Activated CD4-positive, alpha-beta T cell treated with anti-CD3 and anti-CD28 coated beads, Interleukin-2, amount 10 ng/mL, durations not matched to agents 7 days and 5 days (primary cell): ENCODE results near the gene ZNF667. TPM values are rescaled to one million over a fixed set of nuclear protein-coding genes. Genes with fewer than 3 reads are reported as not detected.
A peak's percentile ranks its signal among the peaks of the same experiment; 100 is the strongest.

ENCODE experiments used
- CTCF ChIA-PET: fragments of 350-600 bp; sonication (Branson Sonifier 250); formaldehyde crosslinking; loops from one replicate; lab custom pipeline; 2021; ENCODE audit warnings: antibody characterized with exemption; lab: Charles Lee
- POLR2A ChIA-PET: fragments of 350-600 bp; sonication (Branson Sonifier 250); formaldehyde crosslinking; loops from one replicate; lab custom pipeline; 2021; ENCODE audit warnings: antibody characterized with exemption; lab: Charles Lee
- DNase-seq: peaks from one replicate; pipeline ENCODE4 v3.0.0-alpha.2; 2020
- H3K27ac Mint-ChIP-seq: one replicate; pipeline ENCODE4 v1.8.0; 2021; ENCODE audit warnings: mild to moderate bottlenecking, moderate library complexity, mixed read lengths
- H3K27me3 Mint-ChIP-seq: one replicate; pipeline ENCODE4 v1.8.0; 2021; ENCODE audit warnings: mixed read lengths
- H3K36me3 Mint-ChIP-seq: one replicate; pipeline ENCODE4 v1.8.0; 2021; ENCODE audit warnings: low read depth, mixed read lengths
- H3K4me1 Mint-ChIP-seq: one replicate; pipeline ENCODE4 v1.8.0; 2021; ENCODE audit warnings: mixed read lengths
- H3K4me3 Mint-ChIP-seq: one replicate; pipeline ENCODE4 v1.8.0; 2021; ENCODE audit warnings: mild to moderate bottlenecking, moderate library complexity, mixed read lengths
- H3K9me3 Mint-ChIP-seq: one replicate; pipeline ENCODE4 v1.8.0; 2021; ENCODE audit warnings: mixed read lengths
- total RNA-seq, 2 experiments: library from RNA; stranded (reverse); gene quantifications; one replicate each; pipeline ENCODE4 v1.2.3, GENCODE V29; 2021

The ZNF667 gene
- total RNA-seq, result 1 to 10 TPM in 1 of 2 experiments, under 1 TPM in 1; 1.00 to 1.0 TPM

DNA sequence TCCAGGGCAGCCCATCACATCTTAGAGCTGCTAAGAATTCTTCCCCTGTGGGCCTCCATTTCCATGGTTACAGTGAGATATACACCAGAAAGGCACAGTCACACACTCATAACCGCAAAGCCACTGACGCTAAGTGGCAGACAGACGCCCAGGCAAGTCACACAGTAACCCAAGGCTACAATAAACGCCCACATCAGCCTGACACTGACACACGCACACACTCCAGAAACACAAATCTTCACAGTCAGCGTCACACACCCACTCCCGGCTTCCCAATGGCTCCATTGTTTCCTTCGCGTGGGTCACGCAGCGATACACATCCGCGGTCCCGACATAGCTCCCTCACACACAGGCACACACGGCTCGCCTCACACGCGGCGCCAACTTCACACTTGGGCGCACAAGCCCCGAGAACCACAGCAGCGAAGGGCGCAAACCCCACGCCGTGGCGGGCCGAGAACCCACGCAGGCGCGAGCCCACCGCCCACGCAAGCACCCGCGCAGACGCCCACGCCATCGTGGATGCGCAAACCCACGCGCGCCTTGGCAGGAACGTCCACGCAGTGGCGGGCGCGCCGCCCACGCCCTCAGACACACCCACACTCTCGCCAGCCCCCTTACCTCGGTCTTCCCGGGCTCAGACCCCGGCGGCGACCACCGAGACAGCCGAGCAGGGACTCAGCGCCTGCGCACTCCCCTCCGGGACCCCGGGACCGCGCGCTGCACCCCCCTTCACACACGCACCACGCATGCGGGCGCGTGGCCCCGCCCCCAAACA is at the start of gene ZNF667:
TSS of gene ZNF667 (minus strand) at position 695 of the 778 bp plus-strand sequence. CDS start 14,975 bp downstream, outside the sequence.
- peaks cover 3% of the 10 kb centered on the region for H3K27me3 Mint-ChIP-seq
- H3K36me3 Mint-ChIP-seq, result peaks cover 17% of the 10 kb centered on the region
- POLR2A ChIA-PET, result interaction anchor here (0.6 kb wide), 1 partner anchor 1663 kb away, joined by 4 read pairs; no protein-coding TSS in a partner anchor
- peaks cover 66% of the 10 kb centered on the region for H3K9me3 Mint-ChIP-seq
- peaks cover 17% of the 10 kb centered on the region for H3K4me1 Mint-ChIP-seq
- CTCF ChIA-PET, result no interaction called here
- DNase-seq, result peak; percentile 39
- peak within 1 kb of the TSS; percentile 93 for H3K27ac Mint-ChIP-seq
- peak within 1 kb of the TSS; percentile 88 for H3K4me3 Mint-ChIP-seq

DNA sequence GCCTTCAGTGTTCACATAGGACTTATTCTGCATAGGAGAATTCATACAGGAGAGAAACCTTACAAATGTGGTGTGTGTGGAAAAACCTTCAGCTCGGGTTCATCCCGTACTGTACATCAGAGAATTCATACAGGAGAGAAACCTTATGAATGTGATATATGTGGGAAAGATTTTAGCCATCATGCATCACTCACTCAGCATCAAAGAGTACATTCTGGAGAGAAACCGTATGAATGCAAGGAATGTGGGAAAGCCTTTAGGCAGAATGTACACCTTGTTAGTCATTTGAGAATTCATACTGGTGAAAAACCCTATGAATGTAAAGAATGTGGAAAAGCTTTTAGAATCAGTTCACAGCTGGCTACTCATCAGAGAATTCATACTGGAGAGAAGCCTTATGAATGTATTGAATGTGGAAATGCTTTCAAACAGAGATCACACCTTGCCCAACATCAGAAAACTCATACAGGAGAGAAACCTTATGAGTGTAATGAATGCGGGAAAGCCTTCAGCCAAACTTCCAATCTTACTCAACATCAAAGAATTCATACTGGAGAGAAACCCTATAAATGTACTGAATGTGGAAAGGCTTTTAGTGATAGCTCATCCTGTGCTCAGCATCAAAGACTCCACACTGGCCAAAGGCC is 48.2 kb upstream of the ZNF667 start:
- Mint-ChIP-seq H3K36me3 (peaks cover 11% of the 10 kb centered on the region), H3K4me3 (no peak overlapping the region)

DNA sequence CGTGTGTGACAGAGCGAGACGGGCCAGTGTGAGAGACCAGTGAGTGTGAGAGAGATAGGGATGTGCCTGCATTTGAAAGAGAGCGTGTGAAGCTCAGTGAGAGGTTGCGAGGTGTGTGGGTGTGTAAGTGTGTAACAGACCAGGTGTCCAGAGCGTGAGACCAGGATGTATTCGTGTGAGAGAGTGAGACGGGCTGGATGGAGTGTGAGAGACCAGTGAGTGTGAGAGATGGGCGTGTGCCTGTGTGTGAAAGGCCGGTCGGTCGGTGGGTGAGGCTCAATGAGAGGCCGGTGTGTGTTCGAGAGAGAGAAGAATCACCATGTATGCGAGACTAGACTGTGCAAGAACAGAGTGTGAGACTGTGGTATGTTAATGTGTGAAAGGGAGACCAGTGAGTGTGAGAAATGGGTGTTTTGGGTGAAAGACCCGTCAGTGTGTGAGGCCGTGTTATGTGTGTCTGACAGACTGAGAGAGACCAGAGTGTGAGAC is 31.2 kb upstream of the ZNF667 start:
- POLR2A ChIA-PET, result no interaction called here

More for the DNA sequence above, 48.2 kb upstream of the ZNF667 start:
- no peak for DNase-seq
- Mint-ChIP-seq H3K4me1 (no peaks in the 10 kb centered on the region), H3K27me3 (no peaks in the 10 kb centered on the region), H3K9me3 (peaks cover 67% of the 10 kb centered on the region), H3K27ac (no peak overlapping the region)
- CTCF ChIA-PET, result no interaction called here
- POLR2A ChIA-PET, result no interaction called here

DNA sequence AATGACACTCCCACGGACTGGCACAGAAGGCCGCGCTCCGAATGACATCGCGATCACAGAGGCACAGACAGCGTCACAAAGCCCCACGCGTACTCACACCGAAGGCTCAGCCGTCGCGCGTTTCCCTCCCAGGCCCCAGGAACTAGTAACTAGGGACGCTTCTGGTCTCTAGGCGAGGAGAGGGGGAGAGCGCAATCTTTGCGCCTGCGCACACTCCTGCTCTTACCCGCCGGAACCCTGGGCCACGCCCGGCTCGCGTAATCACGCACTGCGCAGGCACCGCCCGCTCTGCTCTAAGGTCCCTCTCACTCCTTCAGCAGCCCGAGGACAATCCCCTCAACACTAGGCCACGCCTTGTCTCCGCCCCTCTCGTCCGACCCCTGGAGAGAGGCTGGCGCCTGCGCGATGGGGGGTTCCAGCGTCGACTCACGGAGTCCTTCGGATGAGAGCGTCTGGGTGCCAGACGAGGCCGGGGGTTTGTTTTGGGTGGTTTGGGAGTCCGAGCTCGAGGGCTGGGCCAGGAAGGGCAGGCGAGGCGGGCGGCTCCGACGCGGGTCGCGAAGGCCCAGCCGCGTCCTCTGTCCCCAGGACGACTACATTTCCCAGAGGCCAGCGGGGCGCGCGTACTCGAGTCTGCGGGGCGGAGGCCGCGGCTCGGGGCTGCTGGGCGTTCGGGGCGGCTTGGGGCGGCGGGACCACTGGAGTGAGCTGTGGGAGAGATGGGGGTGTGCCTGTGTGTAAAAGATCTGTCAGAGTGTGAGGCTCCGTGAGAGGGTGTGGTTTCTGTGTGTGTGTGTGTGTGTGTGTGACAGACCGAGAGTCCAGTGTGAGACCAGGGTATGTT is 30.5 kb upstream of the ZNF667 start, which contains the start of gene ZNF471:
TSS of gene ZNF471 (plus strand) at position 410 of the 844 bp plus-strand sequence. CDS start 3,717 bp downstream, outside the sequence.
- peaks cover 29% of the 10 kb centered on the region for H3K9me3 Mint-ChIP-seq
- no peak within 1 kb of the TSS for H3K27ac Mint-ChIP-seq

More for the DNA sequence above, 31.2 kb upstream of the ZNF667 start:
- DNase-seq, result no peak
- no peaks in the 10 kb centered on the region for H3K4me1 Mint-ChIP-seq
- no peaks in the 10 kb centered on the region for H3K27me3 Mint-ChIP-seq
- H3K9me3 Mint-ChIP-seq, result peaks cover 27% of the 10 kb centered on the region
- CTCF ChIA-PET, result no interaction called here
- peaks cover 9% of the 10 kb centered on the region for H3K36me3 Mint-ChIP-seq
- H3K4me3 Mint-ChIP-seq, result no peak overlapping the region
- no peak overlapping the region for H3K27ac Mint-ChIP-seq

GRCh38 chr19:56504581-56504980 is 27.4 kb upstream of the ZNF667 start:
- Mint-ChIP-seq H3K4me1 (no peaks in the 10 kb centered on the region), H3K27me3 (no peaks in the 10 kb centered on the region), H3K9me3 (peaks cover 43% of the 10 kb centered on the region), H3K4me3 (no peak overlapping the region), H3K27ac (no peak overlapping the region), H3K36me3 (peaks cover 9% of the 10 kb centered on the region)
- DNase-seq, result no peak
- ChIA-PET POLR2A (no interaction called here), CTCF (no interaction called here)

More for the DNA sequence above, 30.5 kb upstream of the ZNF667 start, which contains the start of gene ZNF471:
- ChIA-PET POLR2A (no interaction called here), CTCF (no interaction called here)
- no peak within 1 kb of the TSS for H3K4me3 Mint-ChIP-seq
- DNase-seq, result peak; percentile 90
- H3K4me1 Mint-ChIP-seq, result no peaks in the 10 kb centered on the region
- H3K27me3 Mint-ChIP-seq, result no peaks in the 10 kb centered on the region
- peaks cover 9% of the 10 kb centered on the region for H3K36me3 Mint-ChIP-seq

DNA sequence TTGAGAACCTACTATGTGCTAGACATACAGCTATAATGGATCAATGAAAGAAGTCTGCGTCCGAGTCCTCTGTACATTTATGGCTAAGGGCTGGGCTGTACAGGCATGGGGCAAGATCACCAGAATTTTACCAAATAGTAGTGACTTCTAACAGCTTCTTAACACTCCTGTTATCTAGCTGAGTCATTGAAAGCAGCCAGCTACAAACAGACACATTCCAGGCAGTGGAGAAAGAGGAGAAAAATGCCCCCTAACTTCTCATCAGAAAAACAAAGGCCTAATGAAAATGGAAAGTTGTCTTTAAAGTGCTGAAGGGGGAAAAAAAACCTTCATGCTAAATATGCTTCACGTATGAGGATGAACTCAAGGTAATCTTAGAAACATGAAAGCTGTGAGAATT is 14.3 kb upstream of the ZNF667 start:
- Mint-ChIP-seq H3K9me3 (peaks cover 51% of the 10 kb centered on the region), H3K4me3 (no peak overlapping the region), H3K27ac (no peak overlapping the region), H3K36me3 (peaks cover 2% of the 10 kb centered on the region), H3K27me3 (no peaks in the 10 kb centered on the region), H3K4me1 (no peaks in the 10 kb centered on the region)
- DNase-seq, result no peak
- CTCF ChIA-PET, result no interaction called here
- POLR2A ChIA-PET, result no interaction called here

GRCh38 chr19:56477429-56478338 is 539 bp upstream of the ZNF667 start:
- peak; percentile 75 for DNase-seq
- Mint-ChIP-seq H3K4me3 (peak overlapping the region; percentile 88), H3K36me3 (peaks cover 15% of the 10 kb centered on the region), H3K27ac (peak overlapping the region; percentile 93), H3K9me3 (peaks cover 62% of the 10 kb centered on the region), H3K27me3 (peaks cover 3% of the 10 kb centered on the region), H3K4me1 (peaks cover 17% of the 10 kb centered on the region)
- ChIA-PET POLR2A (no interaction called here), CTCF (no interaction called here)

DNA sequence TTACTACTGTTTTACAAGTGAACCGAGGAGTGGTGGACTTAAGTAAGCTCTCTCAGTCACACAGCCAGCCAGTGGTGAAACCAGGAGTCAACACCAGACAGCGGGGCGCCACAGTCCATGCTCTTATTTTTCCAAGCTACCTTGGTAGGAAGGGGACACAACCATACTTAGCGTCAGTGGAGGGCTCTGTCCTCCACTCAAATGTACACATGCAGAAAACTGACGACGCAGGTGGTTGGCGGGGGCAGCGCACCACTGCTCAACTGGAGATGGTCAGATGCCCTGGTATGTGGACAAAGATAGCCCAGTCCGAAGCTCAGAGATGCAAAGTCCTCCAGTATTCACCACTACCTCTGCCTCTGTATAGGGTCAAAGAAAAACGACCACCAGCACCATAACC is 1.1 kb downstream of the ZNF667 start:
- Mint-ChIP-seq H3K9me3 (peaks cover 70% of the 10 kb centered on the region), H3K36me3 (peaks cover 17% of the 10 kb centered on the region), H3K4me3 (peak overlapping the region; percentile 88), H3K27ac (peak overlapping the region; percentile 81), H3K27me3 (peaks cover 3% of the 10 kb centered on the region), H3K4me1 (peaks cover 17% of the 10 kb centered on the region)
- POLR2A ChIA-PET, result no interaction called here
- DNase-seq, result no peak
- CTCF ChIA-PET, result no interaction called here

GRCh38 chr19:56474308-56474707 is 2.8 kb downstream of the ZNF667 start:
- Mint-ChIP-seq H3K36me3 (peaks cover 17% of the 10 kb centered on the region), H3K9me3 (peaks cover 78% of the 10 kb centered on the region), H3K27ac (no peak overlapping the region), H3K4me1 (peaks cover 17% of the 10 kb centered on the region), H3K27me3 (peaks cover 3% of the 10 kb centered on the region), H3K4me3 (no peak overlapping the region)
- POLR2A ChIA-PET, result no interaction called here
- CTCF ChIA-PET, result no interaction called here
- no peak for DNase-seq

DNA sequence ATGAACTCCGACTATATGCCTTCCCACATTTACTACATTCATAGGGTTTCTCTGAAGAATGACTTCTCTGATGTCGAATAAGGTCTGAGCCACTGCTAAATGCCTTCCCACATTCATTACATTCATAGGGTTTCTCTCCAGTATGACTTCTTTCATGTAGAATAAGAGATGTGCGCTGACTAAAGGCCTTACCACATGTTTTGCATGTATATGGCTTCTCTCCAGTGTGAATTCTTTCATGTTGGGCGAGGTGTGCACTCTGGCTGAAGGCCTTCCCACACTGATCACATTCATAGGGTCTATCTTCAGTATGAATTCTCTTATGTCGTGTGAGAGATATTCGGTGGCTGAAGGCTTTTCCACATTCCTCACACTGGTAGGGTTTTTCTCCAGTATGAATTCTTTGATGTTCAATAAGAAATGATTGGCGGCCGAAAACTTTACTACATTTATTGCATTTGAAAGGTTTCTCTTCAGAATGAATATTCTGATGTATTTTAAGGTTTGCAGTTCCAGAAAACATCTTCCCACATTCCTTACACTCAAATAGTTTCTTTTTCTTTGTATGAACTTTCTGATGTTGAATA is 35.8 kb downstream of the ZNF667 start:
- CTCF ChIA-PET, result no interaction called here
- Mint-ChIP-seq H3K27ac (no peak overlapping the region), H3K36me3 (peaks cover 5% of the 10 kb centered on the region), H3K9me3 (peaks cover 55% of the 10 kb centered on the region), H3K4me1 (no peaks in the 10 kb centered on the region), H3K27me3 (no peaks in the 10 kb centered on the region), H3K4me3 (no peak overlapping the region)
- POLR2A ChIA-PET, result no interaction called here
- DNase-seq, result no peak

DNA sequence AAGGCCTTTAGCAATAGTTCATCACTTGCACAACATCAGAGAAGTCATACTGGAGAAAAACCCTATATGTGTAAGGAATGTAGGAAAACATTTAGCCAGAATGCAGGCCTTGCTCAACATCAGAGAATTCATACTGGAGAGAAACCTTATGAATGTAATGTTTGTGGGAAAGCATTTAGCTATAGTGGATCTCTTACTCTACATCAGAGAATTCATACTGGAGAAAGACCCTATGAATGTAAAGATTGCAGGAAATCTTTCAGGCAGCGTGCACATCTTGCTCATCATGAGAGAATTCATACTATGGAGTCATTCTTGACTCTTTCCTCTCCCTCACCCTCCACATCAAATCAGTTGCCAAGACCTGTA is 53.2 kb downstream of the ZNF667 start:
- ChIA-PET CTCF (no interaction called here), POLR2A (no interaction called here)
- no peak for DNase-seq
- H3K4me3 Mint-ChIP-seq, result no peak overlapping the region
- peaks cover 72% of the 10 kb centered on the region for H3K9me3 Mint-ChIP-seq
- no peak overlapping the region for H3K27ac Mint-ChIP-seq
- peaks cover 56% of the 10 kb centered on the region for H3K36me3 Mint-ChIP-seq
- no peaks in the 10 kb centered on the region for H3K4me1 Mint-ChIP-seq
- H3K27me3 Mint-ChIP-seq, result no peaks in the 10 kb centered on the region
